ENCODE data around the gene TOR4A. TPM values are rescaled to one million over a fixed set of nuclear protein-coding genes. Genes with fewer than 3 reads are reported as not detected.
A peak's percentile ranks its signal among the peaks of the same experiment; 100 is the strongest.

TOR4A gene
- total and polyA plus RNA-seq, 2 donors from 2014 or later, result 4.9 to 23.8 TPM

DNA sequence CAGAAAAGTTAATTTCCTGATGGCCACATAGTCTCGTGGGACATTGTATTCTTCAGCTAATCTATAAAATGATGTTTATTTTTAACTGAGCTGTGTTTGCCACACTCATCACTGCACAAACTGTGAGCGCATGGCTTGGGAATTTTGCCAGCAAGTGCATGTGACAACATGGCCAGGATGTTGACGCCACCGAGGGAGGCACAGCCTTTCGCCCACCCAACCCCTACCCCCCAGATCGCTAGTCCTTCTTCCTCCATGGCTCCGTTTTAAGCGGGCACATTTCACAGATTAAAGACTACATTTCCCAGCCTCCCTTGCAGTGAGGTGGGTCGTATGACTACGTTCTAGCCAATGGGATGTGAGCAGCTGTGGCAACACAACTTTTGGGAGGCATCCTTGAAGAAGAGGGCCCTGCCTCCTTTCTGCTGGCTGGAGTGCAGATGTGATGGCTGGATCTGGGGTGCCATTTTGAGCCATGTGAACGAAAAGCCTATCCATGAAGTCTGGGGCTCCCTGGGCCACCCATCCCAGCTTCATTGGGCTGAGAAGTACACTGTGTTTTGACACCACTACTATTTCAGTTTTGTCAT, 16.7 kb downstream of the TOR4A start:
- H3K27me3 ChIP-seq (ENCODE audit: control insufficient read depth, insufficient read depth, low read length), result no peaks in the 10 kb centered on the region
- H3K4me1 ChIP-seq (ENCODE audit: control insufficient read depth in 2 of 3, insufficient read depth in 2 of 3, low read depth in 1 of 3, low read length in 3 of 3), result peaks cover 0 to 6% (median 0%) of the 10 kb centered on the region in 3 donors
- H3K9ac ChIP-seq (ENCODE audit: low read length in 3 of 3), result no peak overlapping the region
- peak in 4 of 5 donors; percentile 25 to 63 (median 50) for DNase-seq
- H3K27ac ChIP-seq (ENCODE audit: low read depth in 2 of 2, low read length in 2 of 2), result peak overlapping the region; percentile 20 to 27
- peak overlapping the region in 1 of 3 donors; percentile 30 for H3K4me3 ChIP-seq (ENCODE audit: low read length in 3 of 3)
- FAIRE-seq, result no peak
- H3K9me3 ChIP-seq (ENCODE audit: control insufficient read depth in 2 of 3, insufficient read depth in 1 of 3, low read length in 3 of 3), result peaks cover 0 to 4% (median 0%) of the 10 kb centered on the region in 3 donors
- TF ChIP-seq, protein P1, sequence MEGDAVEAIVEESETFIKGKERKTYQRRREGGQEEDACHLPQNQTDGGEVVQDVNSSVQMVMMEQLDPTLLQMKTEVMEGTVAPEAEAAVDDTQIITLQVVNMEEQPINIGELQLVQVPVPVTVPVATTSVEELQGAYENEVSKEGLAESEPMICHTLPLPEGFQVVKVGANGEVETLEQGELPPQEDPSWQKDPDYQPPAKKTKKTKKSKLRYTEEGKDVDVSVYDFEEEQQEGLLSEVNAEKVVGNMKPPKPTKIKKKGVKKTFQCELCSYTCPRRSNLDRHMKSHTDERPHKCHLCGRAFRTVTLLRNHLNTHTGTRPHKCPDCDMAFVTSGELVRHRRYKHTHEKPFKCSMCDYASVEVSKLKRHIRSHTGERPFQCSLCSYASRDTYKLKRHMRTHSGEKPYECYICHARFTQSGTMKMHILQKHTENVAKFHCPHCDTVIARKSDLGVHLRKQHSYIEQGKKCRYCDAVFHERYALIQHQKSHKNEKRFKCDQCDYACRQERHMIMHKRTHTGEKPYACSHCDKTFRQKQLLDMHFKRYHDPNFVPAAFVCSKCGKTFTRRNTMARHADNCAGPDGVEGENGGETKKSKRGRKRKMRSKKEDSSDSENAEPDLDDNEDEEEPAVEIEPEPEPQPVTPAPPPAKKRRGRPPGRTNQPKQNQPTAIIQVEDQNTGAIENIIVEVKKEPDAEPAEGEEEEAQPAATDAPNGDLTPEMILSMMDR (IDR thresholded peaks at IDR 0.05; ENCODE audit: borderline replicate concordance, extremely low read depth, insufficient read depth), result no peak
- no peaks in the 10 kb centered on the region for H3K36me3 ChIP-seq (ENCODE audit: control insufficient read depth in 2 of 3, insufficient read depth in 3 of 3, low read length in 3 of 3)
- intact Hi-C loops (cut with DNase I), result loop anchor here (10.0 kb wide), 1 partner anchor 231 kb away; no protein-coding TSS in a partner anchor

DNA sequence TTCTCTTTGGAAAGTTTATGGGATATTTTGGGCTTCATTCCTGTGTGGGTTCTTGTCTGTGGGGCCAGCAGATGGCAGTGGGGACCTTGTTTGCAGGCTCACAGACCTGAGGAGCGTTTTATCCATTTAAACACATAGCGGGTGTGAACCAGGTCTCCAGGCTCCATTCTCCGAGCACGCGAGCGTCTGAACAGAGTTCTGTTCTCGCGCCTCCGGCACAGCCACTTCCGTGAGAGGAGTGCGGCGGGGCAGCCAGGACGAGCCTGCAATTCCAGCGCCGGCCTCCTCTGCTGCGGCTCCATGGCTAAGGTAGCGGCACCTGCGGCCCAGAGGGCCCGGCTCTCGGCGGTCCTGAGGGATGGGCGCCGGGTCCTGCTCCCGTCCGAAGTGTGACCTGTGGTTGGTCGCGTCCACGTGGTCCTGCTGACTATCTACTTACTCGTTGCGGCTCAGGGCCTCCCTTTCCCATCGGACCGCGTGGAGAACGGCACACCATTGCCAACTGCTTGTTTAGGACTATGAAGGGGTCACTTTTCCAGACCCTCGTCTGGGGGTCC, 17.2 kb downstream of the TOR4A start:
- Histone ChIP-seq H3K9me3 (ENCODE audit: control insufficient read depth in 2 of 3, insufficient read depth in 1 of 3, low read length in 3 of 3) (peaks cover 0 to 4% (median 0%) of the 10 kb centered on the region in 3 donors), H3K4me1 (ENCODE audit: control insufficient read depth in 2 of 3, insufficient read depth in 2 of 3, low read depth in 1 of 3, low read length in 3 of 3) (peaks cover 0 to 8% (median 0%) of the 10 kb centered on the region in 3 donors), H3K27ac (ENCODE audit: low read depth in 2 of 2, low read length in 2 of 2) (peak overlapping the region; percentile 20 to 27), H3K4me3 (ENCODE audit: low read length in 3 of 3) (peak overlapping the region in 1 of 3 donors; percentile 30), H3K27me3 (ENCODE audit: control insufficient read depth, insufficient read depth, low read length) (no peaks in the 10 kb centered on the region), H3K9ac (ENCODE audit: low read length in 3 of 3) (no peak overlapping the region), H3K36me3 (ENCODE audit: control insufficient read depth in 2 of 3, insufficient read depth in 3 of 3, low read length in 3 of 3) (no peaks in the 10 kb centered on the region)
- FAIRE-seq, result no peak
- peak in 3 of 5 donors; percentile 42 to 76 (median 64) for DNase-seq
- intact Hi-C loops (cut with DNase I), result loop anchor here (5.0 to 10.0 kb wide), 2 partner anchors 113 to 230 kb away; no protein-coding TSS in a partner anchor
- TF ChIP-seq, protein P1 (IDR thresholded peaks at IDR 0.05; ENCODE audit: borderline replicate concordance, extremely low read depth, insufficient read depth), result no peak

DNA sequence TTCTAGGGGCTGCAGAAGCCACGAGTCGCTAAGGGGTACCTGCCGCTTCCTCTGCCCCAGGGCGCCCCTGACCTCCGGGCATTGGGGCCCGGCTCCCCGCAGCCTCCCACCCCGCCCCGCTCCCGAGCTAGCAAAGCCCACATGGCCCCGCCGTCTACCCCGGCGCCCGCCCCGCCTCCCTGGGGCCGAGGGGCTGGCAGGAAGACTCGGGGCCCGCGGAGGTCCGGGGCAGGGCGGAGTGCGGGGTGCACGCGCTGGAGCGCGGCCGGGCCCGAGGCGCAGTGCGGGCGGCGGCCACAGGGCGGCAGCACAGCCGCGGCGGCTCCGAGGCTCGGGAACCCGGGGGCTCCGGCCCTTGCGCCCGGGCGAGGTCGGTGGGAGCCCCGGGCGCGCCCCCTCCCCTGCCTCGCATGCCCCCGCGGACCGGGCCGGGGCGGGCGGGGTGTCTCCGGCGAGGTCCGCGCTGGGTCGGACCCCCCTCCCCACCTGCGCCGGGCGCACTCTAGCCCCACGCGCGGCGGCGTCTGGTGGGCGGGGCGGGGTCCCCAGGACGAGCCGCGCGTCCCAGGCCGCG, 17.8 kb downstream of the TOR4A start:
- peak in 4 of 5 donors; percentile 54 to 81 (median 70) for DNase-seq
- H3K9ac ChIP-seq (ENCODE audit: low read length in 3 of 3), result no peak overlapping the region
- H3K27me3 ChIP-seq (ENCODE audit: control insufficient read depth, insufficient read depth, low read length), result no peaks in the 10 kb centered on the region

More for the DNA sequence above, 17.8 kb downstream of the TOR4A start:
- intact Hi-C loops (cut with DNase I), result loop anchor here (5.0 to 10.0 kb wide), 2 partner anchors 112 to 229 kb away; no protein-coding TSS in a partner anchor
- Histone ChIP-seq H3K4me1 (ENCODE audit: control insufficient read depth in 2 of 3, insufficient read depth in 2 of 3, low read depth in 1 of 3, low read length in 3 of 3) (peaks cover 0 to 8% (median 0%) of the 10 kb centered on the region in 3 donors), H3K27ac (ENCODE audit: low read depth in 2 of 2, low read length in 2 of 2) (peak overlapping the region in 1 of 2 donors; percentile 27), H3K9me3 (ENCODE audit: control insufficient read depth in 2 of 3, insufficient read depth in 1 of 3, low read length in 3 of 3) (peaks cover 0 to 4% (median 0%) of the 10 kb centered on the region in 3 donors), H3K4me3 (ENCODE audit: low read length in 3 of 3) (no peak overlapping the region), H3K36me3 (ENCODE audit: control insufficient read depth in 2 of 3, insufficient read depth in 3 of 3, low read length in 3 of 3) (no peaks in the 10 kb centered on the region)
- TF ChIP-seq, protein P1 (IDR thresholded peaks at IDR 0.05; ENCODE audit: borderline replicate concordance, extremely low read depth, insufficient read depth), result peak; percentile 84
- FAIRE-seq, result no peak
